HepG2 (cell line): ENCODE data around the gene ARID1A. TPM values are rescaled to one million over a fixed set of nuclear protein-coding genes. Genes with fewer than 3 reads are reported as not detected.
A peak's percentile ranks its signal among the peaks of the same experiment; 100 is the strongest.

ENCODE experiments used
- ARHGAP35 ChIP-seq: sonication (generic); formaldehyde crosslinking; IDR thresholded peaks from 2 replicates; pipeline ENCODE4 v1.9.0; 2022; ENCODE audit warnings: mild to moderate bottlenecking, inconsistent platforms, moderate library complexity, missing genetic modification reagents, borderline replicate concordance
- ARID2 ChIP-seq: sonication (generic); formaldehyde crosslinking; IDR thresholded peaks from 2 replicates; pipeline ENCODE4 v1.8.1; 2022; ENCODE audit warnings: mild to moderate bottlenecking, missing genetic modification reagents, borderline replicate concordance
- ELF4 ChIP-seq: sonication (generic); formaldehyde crosslinking; IDR thresholded peaks from 2 replicates; pipeline ENCODE4 v1.5.0; 2020; ENCODE audit warnings: missing genetic modification reagents, mild to moderate bottlenecking, moderate library complexity, borderline replicate concordance
- EZH2 ChIP-seq: conservative IDR thresholded peaks from 2 replicates; pipeline ENCODE4 v1.6.1; 2012; ENCODE audit warnings: mild to moderate bottlenecking, low read depth, low read length, moderate library complexity
- FOSL2 ChIP-seq: sonication (generic); formaldehyde crosslinking; IDR thresholded peaks from 2 replicates; pipeline ENCODE4 v1.4.0; 2020; ENCODE audit warnings: missing genetic modification reagents
- HDAC2 ChIP-seq: sonication (generic); formaldehyde crosslinking; IDR thresholded peaks from 2 replicates; pipeline ENCODE4 v1.4.0; 2020; ENCODE audit warnings: missing genetic modification reagents
- HNRNPLL ChIP-seq: fragments of 200-400 bp; formaldehyde crosslinking; IDR thresholded peaks from 2 replicates; pipeline ENCODE4 v1.6.1; 2017; ENCODE audit warnings: mild to moderate bottlenecking, low read depth, low read length; ENCODE audit not compliant: poor library complexity, severe bottlenecking
- HOXA7 ChIP-seq: sonication (generic); formaldehyde crosslinking; IDR thresholded peaks from 2 replicates; pipeline ENCODE4 v1.8.1; 2022; ENCODE audit warnings: mild to moderate bottlenecking, missing genetic modification reagents, moderate library complexity
- JUN ChIP-seq: sonication (generic); formaldehyde crosslinking; IDR thresholded peaks from 2 replicates; pipeline ENCODE4 v1.4.0; 2020; ENCODE audit warnings: mild to moderate bottlenecking, missing genetic modification reagents
- JUND ChIP-seq: sonication (generic); formaldehyde crosslinking; IDR thresholded peaks from 2 replicates; pipeline ENCODE4 v1.8.0; 2022; ENCODE audit warnings: mild to moderate bottlenecking, missing genetic modification reagents
- MXD4 ChIP-seq: IDR thresholded peaks from 2 replicates; pipeline ENCODE4 v1.6.1; 2016; ENCODE audit warnings: mild to moderate bottlenecking, missing biosample characterization, missing genetic modification reagents
- MYNN ChIP-seq: sonication (generic); formaldehyde crosslinking; IDR thresholded peaks from 2 replicates; pipeline ENCODE4 v1.4.0; 2020; ENCODE audit warnings: mild to moderate bottlenecking, low read depth, missing genetic modification reagents
- NKX3-1 ChIP-seq: sonication (generic); formaldehyde crosslinking; IDR thresholded peaks from 2 replicates; pipeline ENCODE4 v1.5.0; 2020; ENCODE audit warnings: missing genetic modification reagents
- NONO ChIP-seq, 2 experiments: fragments of 450-650 bp in 1 of 2; sonication (generic) in 1 of 2; formaldehyde crosslinking in 1 of 2; IDR thresholded peaks in 1 of 2; conservative IDR thresholded peaks in 1 of 2; 2 replicates each; pipeline versions ENCODE4 v1.6.1 to v1.8.0; 2017 to 2022; ENCODE audit warnings: mild to moderate bottlenecking in 1 of 2, missing genetic modification reagents in 1 of 2, moderate library complexity in 1 of 2
- NRL ChIP-seq: sonication (generic); formaldehyde crosslinking; IDR thresholded peaks from 2 replicates; pipeline ENCODE4 v1.5.0; 2020; ENCODE audit warnings: missing genetic modification reagents, mild to moderate bottlenecking, moderate library complexity, borderline replicate concordance
- RARG ChIP-seq: sonication (generic); formaldehyde crosslinking; IDR thresholded peaks from 2 replicates; pipeline ENCODE4 v1.4.0; 2020; ENCODE audit warnings: low read depth, mild to moderate bottlenecking, missing genetic modification reagents
- SMYD3 ChIP-seq: sonication (generic); formaldehyde crosslinking; IDR thresholded peaks from 2 replicates; pipeline ENCODE4 v1.8.1; 2023; ENCODE audit warnings: mild to moderate bottlenecking, missing genetic modification reagents
- SP140L ChIP-seq: sonication (generic); formaldehyde crosslinking; IDR thresholded peaks from 2 replicates; pipeline ENCODE4 v1.4.0; 2020; ENCODE audit warnings: missing genetic modification reagents, borderline replicate concordance
- TGIF2 ChIP-seq: IDR thresholded peaks from 2 replicates; pipeline ENCODE4 v1.6.1; 2016; ENCODE audit warnings: control low read depth, missing compliant biosample characterization
- TOPORS ChIP-seq: sonication (generic); formaldehyde crosslinking; IDR thresholded peaks from 2 replicates; pipeline ENCODE4 v1.8.0; 2023; ENCODE audit warnings: mild to moderate bottlenecking, missing genetic modification reagents
- WIZ ChIP-seq: sonication (generic); formaldehyde crosslinking; IDR thresholded peaks from 2 replicates; pipeline ENCODE4 v1.5.1; 2020; ENCODE audit warnings: mild to moderate bottlenecking, missing genetic modification reagents
- ZNF143 ChIP-seq: sonication (generic); formaldehyde crosslinking; IDR thresholded peaks from 2 replicates; pipeline ENCODE4 v1.4.0; 2020; ENCODE audit warnings: missing genetic modification reagents
- ZNF3 ChIP-seq: IDR thresholded peaks from 2 replicates; pipeline ENCODE4 v1.7.0; 2017; ENCODE audit warnings: inconsistent platforms
- ZNF775 ChIP-seq: sonication (generic); formaldehyde crosslinking; IDR thresholded peaks from 2 replicates; pipeline ENCODE4 v1.4.0; 2020; ENCODE audit warnings: missing genetic modification reagents, mild to moderate bottlenecking, moderate library complexity, borderline replicate concordance
- polyA plus RNA-seq, 8 experiments: library from polyadenylated mRNA; depleted of rRNA in 3 of 8; stranded (reverse) in 7 of 8; unstranded in 1 of 8; fragments of >200 nt; fragmentation: Illumina TruSeq in 4 of 8; extraction: Trizol in 4 of 8; gene quantifications; 2 replicates each; pipeline versions ENCODE4 v1.2.1 to v1.2.3, GENCODE V29; 2011 to 2016; ENCODE audit warnings: low read depth in 4 of 8, missing spikeins in 1 of 8, mixed read lengths in 1 of 8; ENCODE audit not compliant: insufficient read depth in 1 of 8
- total RNA-seq, 5 experiments: library from RNA; depleted of rRNA; stranded (reverse); fragments of >200 nt; fragmentation: Illumina TruSeq; extraction: Trizol; gene quantifications; 2 replicates each; pipeline ENCODE4 v1.2.3, GENCODE V29; 2016; ENCODE audit warnings: low read depth in 1 of 5
- TF ChIP-seq, protein P1 (sequence below): fragments of 450-650 bp; IDR thresholded peaks from 2 replicates; pipeline ENCODE4 v1.6.1; 2016
- TF ChIP-seq, protein P2 (sequence below): IDR thresholded peaks from 2 replicates; pipeline ENCODE4 v1.6.1; 2016; ENCODE audit warnings: control low read depth
- TF ChIP-seq, protein P3 (sequence below): sonication (generic); formaldehyde crosslinking; conservative IDR thresholded peaks from 2 replicates; pipeline ENCODE4 v1.5.0; 2020; ENCODE audit warnings: missing genetic modification reagents

Gene ARID1A
- total and polyA plus RNA-seq, 2 of the 13 experiments (the other 11 are each of a cell fraction or from before 2014, with no cell fraction given) = 11.9 to 15.9 TPM

DNA sequence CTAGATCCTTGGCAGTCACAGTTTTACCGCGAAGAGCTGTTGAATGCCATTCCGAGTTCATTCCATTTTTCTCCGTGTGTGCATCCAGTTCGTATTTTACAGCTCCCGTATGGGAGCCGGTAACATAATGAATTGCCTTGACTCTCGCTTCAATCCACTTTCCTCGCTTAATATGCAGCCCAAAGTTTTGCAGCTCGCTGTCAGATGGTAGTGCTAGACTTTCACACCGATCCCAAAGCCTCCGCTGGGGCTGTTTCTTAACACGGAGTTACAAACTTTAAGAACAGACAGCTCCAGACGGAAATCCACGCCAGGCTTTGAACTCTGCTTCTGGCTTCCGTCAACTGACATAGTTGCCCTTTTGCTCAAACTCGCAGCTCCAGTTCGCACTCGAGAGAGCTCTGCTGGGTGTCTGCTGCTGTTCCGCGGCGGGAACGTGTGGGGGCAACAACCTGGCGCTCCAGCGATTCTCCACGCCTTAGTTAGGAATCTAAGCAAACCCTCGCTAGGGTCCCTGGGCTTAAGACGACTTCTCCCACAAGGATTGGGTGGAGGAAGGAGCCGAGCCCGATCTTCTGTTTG, 3.5 kb upstream of the ARID1A start (continued):
- TF ChIP-seq HDAC2 (CRISPR knock-in tag) = 0 out of 2 replicates have a peak, but pooled peaks have one; percentile 41
- no peak for TF ChIP-seq ELF4 (CRISPR knock-in tag)
- TF ChIP-seq NRL (CRISPR knock-in tag) = peak; percentile 56; the same call in 1 of the 2 replicates
- no peak for TF ChIP-seq MYNN (CRISPR knock-in tag)
- TF ChIP-seq HNRNPLL = peak; percentile 55
- TF ChIP-seq NONO (IDR thresholded peaks at IDR 0.05) = no peak
- no peak for TF ChIP-seq NONO (CRISPR knock-in tag; conservative IDR thresholded peaks at IDR 0.05)
- no peak for TF ChIP-seq ZNF143 (CRISPR knock-in tag)
- no peak for TF ChIP-seq NKX3-1
- no peak for TF ChIP-seq JUN (CRISPR knock-in tag)
- TF ChIP-seq, protein P1, sequence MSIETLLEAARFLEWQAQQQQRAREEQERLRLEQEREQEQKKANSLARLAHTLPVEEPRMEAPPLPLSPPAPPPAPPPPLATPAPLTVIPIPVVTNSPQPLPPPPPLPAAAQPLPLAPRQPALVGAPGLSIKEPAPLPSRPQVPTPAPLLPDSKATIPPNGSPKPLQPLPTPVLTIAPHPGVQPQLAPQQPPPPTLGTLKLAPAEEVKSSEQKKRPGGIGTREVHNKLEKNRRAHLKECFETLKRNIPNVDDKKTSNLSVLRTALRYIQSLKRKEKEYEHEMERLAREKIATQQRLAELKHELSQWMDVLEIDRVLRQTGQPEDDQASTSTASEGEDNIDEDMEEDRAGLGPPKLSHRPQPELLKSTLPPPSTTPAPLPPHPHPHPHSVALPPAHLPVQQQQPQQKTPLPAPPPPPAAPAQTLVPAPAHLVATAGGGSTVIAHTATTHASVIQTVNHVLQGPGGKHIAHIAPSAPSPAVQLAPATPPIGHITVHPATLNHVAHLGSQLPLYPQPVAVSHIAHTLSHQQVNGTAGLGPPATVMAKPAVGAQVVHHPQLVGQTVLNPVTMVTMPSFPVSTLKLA = no peak
- TF ChIP-seq SMYD3 (CRISPR knock-in tag) = no peak
- TF ChIP-seq HOXA7 (CRISPR knock-in tag) = no peak
- peak; percentile 41; the same call in 1 of the 2 replicates for TF ChIP-seq FOSL2 (CRISPR knock-in tag)
- TF ChIP-seq ZNF3 (CRISPR knock-in tag) = no peak
- no peak for TF ChIP-seq JUND (CRISPR knock-in tag)
- TF ChIP-seq, protein P2, sequence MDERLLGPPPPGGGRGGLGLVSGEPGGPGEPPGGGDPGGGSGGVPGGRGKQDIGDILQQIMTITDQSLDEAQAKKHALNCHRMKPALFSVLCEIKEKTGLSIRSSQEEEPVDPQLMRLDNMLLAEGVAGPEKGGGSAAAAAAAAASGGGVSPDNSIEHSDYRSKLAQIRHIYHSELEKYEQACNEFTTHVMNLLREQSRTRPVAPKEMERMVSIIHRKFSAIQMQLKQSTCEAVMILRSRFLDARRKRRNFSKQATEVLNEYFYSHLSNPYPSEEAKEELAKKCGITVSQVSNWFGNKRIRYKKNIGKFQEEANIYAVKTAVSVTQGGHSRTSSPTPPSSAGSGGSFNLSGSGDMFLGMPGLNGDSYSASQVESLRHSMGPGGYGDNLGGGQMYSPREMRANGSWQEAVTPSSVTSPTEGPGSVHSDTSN (CRISPR knock-in tag) = no peak
- no peak for TF ChIP-seq ZNF775 (CRISPR knock-in tag)
- TF ChIP-seq TGIF2 (CRISPR knock-in tag) = no peak; the same call in none of the 2 replicates
- no peak for TF ChIP-seq EZH2
- TF ChIP-seq, protein P3, sequence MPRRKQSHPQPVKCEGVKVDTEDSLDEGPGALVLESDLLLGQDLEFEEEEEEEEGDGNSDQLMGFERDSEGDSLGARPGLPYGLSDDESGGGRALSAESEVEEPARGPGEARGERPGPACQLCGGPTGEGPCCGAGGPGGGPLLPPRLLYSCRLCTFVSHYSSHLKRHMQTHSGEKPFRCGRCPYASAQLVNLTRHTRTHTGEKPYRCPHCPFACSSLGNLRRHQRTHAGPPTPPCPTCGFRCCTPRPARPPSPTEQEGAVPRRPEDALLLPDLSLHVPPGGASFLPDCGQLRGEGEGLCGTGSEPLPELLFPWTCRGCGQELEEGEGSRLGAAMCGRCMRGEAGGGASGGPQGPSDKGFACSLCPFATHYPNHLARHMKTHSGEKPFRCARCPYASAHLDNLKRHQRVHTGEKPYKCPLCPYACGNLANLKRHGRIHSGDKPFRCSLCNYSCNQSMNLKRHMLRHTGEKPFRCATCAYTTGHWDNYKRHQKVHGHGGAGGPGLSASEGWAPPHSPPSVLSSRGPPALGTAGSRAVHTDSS (CRISPR knock-in tag) = no peak
- TF ChIP-seq SP140L = peak; percentile 28; the same call in 1 of the 2 replicates
- TF ChIP-seq RARG = no peak
- no peak for TF ChIP-seq ARHGAP35 (CRISPR knock-in tag)
- TF ChIP-seq ARID2 (CRISPR knock-in tag) = no peak
- TF ChIP-seq MXD4 (CRISPR knock-in tag) = no peak
- TF ChIP-seq TOPORS (CRISPR knock-in tag) = no peak
- TF ChIP-seq WIZ (CRISPR knock-in tag) = no peak; the same call in 1 of the 2 replicates
